Inflammatory macrophage (primary cell): ENCODE measurements around the gene NFIC.
A peak's percentile ranks its signal among the peaks of the same experiment; 100 is the strongest.
"Not testable (repeated sequence)": the region's sequence is repeated elsewhere in the genome, so short reads cannot be mapped to it uniquely, and the experiment has no call there.

ENCODE experiments used
- DNase-seq, 2 donors: peaks; one replicate each; pipeline ENCODE4 v3.0.0-alpha.2; 2020 to 2022

NFIC gene

DNA sequence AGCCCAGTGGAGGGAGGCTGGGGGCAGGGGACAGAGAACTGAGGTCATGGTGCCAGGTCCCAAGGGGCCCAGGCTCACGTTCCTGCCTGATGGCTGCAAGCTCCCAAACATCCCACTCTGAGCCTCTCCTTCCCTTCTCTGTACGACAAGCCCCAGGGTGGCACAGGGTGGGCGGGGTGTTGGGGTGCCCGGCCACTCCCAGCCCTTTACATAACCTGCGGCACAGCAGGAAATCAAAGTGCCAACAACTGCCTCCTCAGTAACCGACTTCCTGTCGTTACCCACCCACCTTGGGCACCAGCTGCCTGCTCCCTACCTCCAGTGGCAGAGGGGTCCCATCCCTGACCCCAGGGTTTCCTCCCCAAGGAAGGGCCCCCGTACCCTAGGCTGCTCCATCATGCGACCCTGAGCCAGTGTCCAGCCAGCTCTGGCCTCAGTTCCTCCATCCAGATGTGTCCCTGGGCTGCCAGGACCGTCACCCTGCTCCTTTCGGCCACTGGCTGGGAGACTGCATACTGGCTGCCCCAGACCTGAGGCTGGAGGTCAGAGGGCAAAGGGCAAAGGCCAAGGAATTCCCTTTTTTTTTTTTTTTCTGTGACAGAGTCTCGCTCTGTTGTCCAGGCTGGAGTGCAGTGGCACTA is 27.7 kb upstream of the NFIC start:
- DNase-seq, result peak; percentile 39 to 53

DNA sequence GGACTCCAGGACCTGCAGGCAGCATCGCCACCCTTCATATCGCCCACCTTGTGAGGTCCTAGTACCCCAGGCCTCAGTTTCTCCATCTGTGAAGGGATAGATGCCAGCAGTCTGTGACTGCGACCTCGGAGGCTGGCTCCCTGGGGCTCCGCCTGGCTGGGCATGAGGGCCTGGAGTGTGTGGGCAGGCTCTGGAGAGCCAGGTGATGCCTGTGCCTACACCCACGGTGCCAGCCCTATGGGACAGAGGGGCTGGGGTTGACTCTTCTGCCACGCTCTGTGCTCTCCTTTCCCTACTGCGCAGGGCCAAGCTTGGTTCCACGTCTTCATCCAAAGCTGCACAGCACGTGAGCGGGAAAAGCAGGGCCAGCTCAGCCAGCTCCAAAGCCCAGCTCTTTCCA is 26.0 kb upstream of the NFIC start:
- no peak for DNase-seq

DNA sequence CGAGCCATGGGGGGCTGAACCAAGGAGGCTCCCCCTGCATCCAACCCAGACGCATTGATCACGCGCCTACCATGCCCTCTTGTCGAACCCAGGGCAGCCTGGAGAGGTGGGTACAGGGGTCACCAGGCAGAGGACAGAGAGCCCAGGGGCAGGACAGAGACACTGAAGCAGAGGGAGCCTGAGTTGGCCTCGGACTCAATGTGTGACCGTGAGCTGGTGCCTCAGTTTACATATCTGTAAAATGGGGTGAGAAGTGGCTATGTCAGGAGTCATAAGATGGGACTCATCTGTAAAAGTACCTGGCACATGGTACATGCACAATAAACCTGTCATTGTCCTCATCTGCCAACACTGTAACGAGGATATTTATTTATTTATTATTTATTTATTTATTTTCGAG is 24.1 kb upstream of the NFIC start:
- no peak for DNase-seq

DNA sequence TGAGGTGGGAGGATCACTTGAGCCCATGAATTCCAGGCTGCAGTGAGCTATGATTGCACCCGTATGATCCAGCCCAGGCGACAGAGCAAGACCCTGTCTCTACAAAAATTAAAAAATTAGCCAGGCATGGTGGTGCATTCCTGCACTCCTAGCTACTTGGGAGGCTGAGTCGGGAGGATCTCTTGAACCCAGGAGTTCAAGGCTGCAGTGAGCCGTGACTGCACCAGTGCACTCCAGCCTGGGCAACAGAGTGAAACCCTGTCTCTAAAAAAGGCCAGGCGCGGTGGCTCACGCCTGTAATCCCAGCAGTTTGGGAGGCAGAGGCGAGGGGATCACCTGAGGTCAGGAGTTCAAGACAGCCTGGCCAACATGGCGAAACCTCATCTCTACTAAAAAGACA is 23.4 kb upstream of the NFIC start:
- not testable (repeated sequence) for DNase-seq

DNA sequence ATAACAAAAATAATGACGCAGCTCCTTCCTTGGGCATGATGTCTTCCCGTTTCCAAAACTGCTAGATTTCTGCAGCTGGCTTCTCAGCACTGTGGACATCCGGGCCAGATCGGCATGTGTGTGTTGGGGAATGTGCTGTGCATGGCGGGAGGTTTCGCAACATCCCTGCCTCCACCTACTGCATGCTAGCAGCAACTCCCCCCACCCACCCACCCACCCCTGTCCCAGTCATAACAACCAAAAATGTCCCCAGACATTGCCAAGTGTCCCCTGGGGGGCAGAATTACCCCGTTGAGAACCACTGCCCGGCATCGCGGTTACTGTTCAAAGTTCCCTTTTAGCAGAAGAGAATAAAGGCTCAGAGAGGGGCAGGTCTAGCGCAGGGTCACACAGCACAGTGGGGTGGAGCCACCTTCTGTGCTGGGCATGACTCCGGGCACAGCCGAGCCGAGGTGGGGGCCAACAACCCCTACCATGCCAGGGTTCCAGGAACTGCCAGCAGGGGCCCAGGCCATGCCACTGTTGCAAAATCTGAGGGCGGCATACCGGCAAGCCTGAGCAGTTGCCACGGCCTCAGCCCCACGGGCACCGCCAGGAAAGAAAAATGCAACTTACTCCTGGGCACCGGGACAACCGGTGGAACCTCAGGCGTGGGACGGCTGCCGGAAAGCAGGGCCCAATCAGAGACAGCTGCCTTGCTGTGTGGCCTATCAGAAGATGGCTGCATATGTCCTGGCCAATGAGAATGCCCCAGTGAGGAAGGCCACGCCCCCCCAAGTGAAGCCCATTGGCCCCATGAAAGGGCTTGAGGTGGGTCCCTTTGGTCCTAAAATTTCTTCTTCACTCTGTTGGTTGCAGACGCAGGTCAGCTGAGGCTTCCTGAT is 22.5 kb upstream of the NFIC start:
- peak; percentile 87 to 98 for DNase-seq

DNA sequence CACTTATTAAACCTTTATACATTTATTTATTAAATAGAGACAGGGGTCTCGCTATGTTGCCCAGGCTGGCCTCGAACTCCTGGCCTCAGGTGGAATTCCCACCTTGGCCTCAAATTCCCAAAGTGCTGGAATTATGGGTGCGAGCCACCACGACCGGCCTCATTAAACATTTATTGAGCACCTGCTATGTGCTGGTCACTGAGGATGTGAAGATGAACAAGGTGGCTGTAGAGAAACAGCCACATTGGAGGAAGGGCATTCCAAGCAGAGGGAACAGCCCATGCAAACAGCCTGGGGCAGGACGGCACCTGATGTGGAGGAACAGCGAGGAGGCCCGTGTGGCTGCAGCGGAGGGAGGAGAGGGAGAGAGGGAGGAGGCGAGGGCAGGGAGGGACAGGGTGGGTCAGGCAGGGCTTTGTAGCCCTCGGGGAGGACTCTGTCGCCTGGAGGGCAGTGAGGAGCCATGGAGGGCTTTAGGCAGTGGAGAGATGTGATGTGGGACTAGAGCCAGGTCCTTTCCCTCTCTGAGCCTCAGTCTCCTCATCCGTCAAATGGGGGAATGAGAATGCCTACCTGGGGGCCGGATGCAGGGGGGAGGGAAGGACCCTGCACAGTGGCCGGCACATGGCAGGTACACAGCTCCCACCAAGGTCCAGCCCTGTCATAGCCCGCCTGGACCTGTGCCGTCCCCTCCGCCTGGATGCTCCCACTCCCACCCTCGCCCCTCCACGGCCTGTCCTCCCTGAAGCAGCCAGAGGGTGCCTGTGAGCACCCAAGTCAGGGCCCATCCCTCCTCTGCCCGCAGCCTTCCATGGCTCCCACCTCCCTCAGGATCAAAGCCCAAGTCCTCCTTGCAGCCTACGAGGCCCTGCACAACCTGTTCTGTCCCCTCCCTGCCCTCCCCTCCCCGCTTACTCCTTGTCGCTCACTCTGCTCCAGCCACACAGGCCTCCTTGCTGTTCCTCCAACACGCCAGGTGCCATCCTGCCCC is 21.5 kb upstream of the NFIC start:
- DNase-seq, result no peak

DNA sequence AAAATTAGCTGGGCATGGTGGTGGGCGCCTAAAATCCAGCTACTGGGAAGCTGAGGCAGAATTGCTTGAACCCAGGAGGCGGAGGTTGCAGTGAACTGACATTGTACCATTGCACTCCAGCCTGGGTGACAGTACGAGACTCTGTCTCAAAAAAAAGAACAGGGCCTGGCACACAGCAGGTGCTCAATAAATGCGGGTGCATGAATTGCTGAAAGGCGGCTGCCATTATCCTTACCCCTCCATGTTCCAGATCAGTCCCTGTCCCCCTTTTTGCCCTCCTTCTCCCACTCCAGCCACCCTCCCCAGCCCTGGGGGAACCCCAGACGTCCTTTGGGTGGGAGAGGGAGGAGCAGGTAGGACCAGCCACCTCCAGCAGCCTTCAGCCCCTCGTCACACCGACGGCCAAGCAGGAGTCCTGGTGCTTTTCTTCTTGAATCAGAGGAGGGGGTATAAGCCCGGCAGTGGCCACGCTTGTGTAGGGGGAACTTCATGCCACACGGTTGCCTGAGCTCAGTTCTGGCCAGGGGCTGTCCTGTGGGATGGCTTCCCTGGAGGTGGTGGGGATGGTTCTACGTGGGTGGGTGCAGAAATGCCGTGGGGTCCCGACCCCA is 20.4 kb upstream of the NFIC start:
- no peak for DNase-seq

DNA sequence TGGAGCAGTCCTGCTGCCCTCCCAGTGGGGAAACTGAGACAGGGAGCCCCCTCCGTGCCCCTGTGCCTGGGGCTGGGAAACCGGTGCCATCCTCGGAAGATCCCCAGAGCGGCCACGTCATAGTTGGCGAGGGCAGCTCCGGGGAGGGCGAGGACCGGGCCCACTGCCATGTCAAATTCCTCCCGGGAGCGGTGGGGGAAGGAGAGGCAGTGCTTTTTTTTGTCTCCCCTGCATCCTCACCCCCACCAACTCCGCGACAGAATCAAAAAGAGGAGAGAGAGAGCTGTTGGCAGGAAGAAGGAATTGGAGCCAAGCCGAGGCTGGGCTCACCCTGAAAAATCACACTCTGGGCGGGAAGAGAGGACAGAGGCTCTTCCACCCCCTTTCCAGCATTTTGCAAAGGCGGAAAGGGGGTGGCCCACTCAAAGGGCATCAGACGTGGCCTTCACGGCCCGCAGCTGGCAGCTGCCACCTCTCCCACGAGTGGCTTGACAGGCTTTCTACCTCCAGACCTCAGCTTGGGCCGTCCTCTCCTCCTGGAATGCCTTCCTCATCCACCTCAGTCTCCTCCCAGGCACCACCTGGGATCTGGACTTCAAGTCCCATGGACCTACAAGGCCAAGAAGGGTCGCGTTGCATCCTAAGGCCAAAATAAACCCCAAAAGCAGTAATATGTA is 19.6 kb upstream of the NFIC start:
- DNase-seq, result no peak

DNA sequence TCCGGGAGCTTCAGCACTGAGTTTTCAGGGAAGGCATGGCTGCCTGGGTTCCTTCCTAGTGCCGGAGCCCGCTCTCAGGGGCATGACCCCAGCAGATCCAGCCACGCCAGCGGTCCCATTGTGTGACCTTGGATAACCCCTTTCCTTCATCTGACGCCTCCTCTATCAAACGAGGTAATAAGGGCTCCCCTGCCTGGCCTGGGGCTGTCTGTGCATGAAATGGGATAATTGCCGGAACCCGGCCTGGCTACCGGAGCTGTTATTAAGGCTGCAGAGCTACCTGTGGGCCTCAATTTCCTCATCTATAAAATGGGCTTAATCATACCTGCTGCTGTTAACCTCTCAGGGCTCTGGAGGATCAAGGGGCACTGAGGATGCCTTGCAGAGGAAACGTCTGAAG is 18.3 kb upstream of the NFIC start:
- no peak for DNase-seq

DNA sequence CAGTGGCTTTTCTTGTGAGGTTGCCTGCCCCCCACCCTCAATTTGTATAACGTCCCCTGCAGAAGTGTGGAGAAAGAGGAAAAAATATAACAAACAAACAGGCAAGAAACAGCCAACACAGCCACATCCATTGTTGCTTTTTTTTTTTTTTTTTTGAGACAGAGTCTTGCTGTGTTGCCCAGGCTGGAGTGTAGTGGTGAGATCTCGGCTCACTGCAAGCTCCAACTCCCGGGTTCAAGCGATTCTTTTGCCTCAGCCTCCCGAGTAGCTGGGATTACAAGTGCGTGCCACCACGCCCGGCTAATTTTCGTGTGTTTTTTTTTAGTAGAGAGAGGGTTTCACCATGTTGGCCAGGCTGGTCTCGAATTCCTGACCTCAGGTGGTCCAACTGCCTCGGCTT is 17.9 kb upstream of the NFIC start:
- not testable (repeated sequence) for DNase-seq

DNA sequence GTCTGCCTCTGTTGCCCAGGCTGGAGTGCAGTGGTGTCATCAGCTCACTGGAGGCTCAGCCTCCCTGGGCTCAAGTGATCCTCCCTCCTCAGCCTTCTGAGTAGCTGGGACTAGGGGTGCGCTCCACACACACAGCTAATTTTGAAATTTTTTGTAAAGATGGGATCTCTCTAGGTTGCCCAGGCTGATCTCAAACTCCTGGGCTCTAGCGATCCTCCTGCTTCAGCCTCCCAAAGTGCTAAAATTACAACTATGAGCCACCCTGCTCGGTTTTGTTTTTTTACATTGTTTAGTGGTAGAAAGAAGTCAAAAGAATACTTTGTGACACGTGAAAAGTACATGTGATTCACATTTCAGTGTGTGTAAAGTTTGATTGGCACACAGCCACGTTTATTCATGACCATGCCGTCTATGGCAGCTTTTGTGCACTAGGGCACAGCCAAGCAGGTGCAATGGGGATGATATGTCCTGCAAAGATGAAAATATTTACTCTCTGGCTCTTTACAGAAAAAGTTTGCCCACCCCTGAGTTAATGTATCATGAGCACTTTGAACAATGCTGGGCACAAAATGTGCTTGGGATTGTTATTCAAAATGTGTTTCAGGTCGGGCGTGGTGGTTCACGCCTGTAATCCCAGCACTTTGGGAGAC is 16.2 kb upstream of the NFIC start:
- no peak for DNase-seq

DNA sequence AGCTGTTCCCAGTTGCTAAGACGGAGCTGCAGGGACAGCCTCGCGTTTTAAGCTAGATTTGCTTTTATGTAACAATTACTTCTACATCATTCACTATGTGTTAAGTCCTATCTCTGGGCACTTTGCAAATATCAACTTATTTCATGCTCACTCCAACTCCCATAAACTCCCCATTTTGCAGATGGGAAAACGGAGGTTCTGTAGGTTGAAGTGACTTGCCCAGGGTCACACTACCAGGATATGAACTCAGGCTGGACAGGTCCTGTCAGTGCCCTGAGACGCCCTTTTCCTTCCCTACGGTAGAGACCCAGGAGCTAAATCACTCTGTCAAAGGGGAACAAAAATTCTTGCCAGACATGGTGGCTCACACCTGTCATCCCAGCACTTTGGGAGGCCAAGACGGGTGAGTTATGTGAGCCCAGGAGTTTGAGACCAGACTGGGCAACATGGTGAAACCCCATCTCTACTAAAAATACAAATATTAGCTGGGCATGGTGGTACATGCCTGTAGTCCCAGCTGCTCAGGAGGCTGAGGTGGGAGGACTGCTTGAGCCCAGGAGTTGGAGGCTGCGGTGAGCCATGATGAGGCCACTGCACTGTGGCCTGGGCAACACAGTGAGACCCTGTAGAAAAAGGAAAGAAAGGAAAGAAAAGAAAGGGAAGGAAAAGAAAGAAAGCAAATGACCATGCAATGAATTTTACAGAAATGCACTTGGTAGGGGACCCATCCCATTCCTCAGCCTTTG is 14.5 kb upstream of the NFIC start:
- no peak for DNase-seq

DNA sequence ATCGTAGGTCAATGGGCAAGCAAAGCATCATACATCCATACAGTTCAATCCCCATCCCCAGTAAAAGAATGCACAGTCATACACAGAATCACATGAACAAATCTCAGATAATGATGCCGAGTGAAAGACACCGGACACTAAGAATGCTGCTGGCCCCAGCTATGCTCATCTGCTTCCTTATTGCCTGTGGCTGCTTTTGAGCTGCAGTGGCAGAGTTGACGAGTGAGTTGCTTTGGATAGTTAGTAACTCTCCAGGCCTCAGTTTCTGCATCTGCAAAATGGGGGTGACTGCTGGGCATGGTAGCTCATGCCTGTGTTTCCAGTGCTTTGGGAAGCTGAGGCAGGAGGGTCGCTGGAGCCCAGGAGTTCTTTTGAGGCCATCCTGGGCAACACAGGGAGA is 12.9 kb upstream of the NFIC start:
- DNase-seq, result no peak

DNA sequence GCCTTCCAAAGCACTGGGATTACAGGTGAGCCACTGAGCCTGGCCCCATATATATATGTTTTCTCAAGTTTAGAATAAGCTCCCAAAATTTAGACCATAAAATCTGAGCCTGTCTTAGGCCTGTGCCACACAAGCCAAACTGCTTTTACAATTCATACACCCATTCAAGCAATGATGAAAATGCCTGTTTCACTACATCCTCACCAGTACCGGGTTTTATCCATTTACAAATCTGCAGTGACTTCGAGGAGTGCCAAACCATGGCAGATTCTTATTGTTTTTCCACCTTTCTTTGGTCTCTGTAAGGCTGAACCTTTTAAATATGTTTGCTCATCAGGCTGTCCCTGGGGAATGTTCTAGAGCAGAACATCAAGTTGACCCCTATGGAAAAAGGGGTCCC is 9.6 kb upstream of the NFIC start:
- no peak for DNase-seq

DNA sequence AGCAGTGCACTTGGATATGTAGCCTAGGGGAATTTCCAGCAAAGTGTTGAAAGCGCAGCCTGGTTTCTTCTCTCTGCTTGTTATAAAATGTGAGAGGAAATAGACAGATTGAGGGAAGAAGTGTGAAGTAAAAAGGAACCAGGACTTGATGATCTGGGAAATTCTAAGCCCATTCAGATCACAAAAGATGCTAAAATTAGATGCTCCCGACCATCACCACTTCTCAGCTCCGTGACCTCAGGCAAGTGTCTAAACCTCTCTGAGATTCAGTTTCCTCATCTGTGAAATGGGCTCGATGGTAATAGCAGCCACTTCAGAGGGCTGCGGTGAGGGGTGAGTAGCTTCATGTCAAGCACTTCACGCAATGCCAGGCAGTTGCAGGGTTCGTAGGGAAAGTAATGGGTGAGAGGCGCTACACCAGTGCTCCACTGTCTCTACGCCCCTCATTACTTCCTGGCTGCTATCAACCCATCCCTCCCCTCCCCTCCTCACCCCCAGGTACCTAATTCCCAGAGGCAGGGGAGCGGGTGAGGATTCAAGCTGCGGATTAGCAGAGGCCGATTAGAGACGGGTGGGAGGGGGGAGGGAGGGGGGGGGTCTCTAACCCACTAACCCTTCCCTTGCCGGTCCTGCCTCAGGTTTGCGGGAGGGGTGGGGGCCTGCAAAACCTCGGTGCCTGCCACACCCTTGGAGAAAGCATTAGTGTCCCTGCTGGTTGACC is 9.0 kb upstream of the NFIC start:
- DNase-seq, result no peak

DNA sequence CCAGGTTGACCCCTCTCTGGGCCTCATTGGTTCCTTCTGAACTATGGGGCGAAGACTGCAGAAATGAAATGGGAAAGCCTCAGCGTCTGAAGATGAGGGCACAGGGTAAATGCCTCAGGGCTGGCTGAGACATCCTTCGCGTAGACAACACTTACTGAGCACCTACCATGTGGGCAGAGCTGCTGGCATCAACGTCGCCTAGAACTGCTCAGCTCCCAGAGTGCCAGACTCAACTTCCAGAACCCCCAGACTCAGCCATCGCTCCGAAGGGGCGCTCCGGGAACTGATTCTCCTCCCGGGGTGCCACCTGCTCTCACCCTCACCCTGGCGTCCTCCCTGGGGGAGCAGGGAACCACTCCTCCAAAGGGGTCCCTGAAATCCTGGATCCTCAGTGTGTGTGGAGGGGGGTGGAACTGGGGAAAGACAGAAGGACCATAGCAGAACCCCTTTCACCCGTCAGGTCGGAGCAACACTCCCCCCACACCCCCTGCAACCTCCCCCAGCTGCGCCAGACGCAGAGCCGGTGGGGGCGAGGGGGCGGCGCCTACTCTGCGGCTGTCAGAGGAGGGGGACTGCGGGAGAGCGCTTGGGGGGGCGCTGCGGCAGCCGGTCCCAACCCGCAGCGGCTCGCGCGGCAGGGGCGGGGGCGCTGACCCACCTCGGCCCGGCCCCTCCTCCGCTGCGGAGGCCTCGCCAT is 8.2 kb upstream of the NFIC start:
- DNase-seq, result peak in 1 of 2 donors; percentile 8

DNA sequence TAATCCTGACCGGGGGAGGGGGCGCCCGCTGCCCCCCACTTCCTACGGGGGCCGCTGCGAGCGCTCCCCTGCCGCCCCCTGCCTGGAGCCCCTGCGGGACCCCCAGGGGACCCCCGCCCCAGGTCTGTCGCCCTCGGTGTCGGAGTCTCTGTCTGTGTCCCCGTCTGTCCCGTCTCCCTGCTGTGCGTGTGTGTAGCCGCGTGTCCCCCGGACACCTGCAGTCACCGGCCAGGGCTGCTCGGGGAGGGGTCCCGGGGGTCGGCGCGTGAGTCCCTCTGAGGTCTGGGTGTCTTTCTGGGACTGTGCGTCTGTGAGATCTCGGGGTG is 7.7 kb upstream of the NFIC start:
- DNase-seq, result no peak

DNA sequence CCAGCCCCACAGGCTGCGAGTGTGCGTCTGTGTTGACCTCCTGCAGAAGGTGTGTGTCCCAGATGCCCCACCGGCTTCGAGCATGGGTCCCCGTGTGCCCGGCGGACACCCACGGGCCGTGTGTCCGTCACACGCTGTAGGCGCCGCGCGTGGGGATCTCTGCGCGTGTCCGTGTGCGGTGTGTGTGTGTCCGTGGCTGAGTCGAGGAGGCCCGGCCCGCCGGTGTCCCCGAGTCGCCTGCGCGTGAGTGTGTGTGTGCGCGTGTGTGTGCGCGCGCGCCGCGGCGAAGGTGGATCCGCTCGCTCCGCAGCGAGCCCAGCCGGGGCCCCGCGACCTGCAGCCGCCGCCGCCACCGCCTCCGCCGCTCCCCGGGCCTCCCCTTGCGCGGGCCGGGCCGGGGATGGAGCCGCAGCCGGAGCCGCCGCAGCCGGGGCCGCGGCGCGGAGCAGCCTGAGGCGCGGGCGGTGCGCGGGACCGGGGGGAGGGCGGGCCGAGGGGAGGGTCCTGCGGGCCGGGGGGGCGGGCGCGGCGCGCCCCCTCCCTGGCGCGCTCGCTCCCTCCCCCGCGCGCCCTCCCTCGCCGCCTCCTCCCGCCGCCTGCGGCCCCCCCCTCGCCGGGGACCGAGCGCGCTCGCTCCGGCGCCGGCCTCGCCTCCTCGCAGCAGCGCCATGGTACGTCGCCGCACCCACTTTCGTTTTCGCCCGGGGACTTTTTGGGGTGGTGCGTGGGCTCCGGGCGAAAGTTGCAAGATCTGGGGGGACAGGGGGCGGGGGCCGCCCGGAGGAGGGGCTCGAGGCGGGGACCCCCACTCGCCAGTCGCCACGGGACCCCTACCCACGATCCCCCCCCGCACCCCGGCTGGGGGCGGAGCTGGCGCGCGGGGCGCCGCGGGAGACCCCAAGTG is 7.1 kb upstream of the NFIC start:
- DNase-seq, result peak; percentile 14 to 48
